H9 (cell line): ENCODE measurements around the gene MILR1. TPM values are rescaled to one million over a fixed set of nuclear protein-coding genes. Genes with fewer than 3 reads are reported as not detected.
A peak's percentile ranks its signal among the peaks of the same experiment; 100 is the strongest.

ENCODE experiments used
- DNase-seq: peaks from one replicate; pipeline ENCODE4 v3.0.0-alpha.2; 2017
- H2AFZ ChIP-seq: one replicate; pipeline ENCODE4 v1.6.1; 2013; ENCODE audit warnings: mild to moderate bottlenecking, low read length, control low read depth, moderate library complexity
- H2AK5ac ChIP-seq: 2 replicates; pipeline ENCODE4 v1.6.1; 2013; ENCODE audit warnings: low read length, control low read depth, mixed read lengths; ENCODE audit not compliant: insufficient read length
- H2BK120ac ChIP-seq: one replicate; pipeline ENCODE4 v1.6.1; 2013; ENCODE audit warnings: low read depth, mild to moderate bottlenecking, low read length, control low read depth, inconsistent platforms; ENCODE audit not compliant: poor library complexity, severe bottlenecking
- H2BK12ac ChIP-seq: 2 replicates; pipeline ENCODE4 v1.6.1; 2013; ENCODE audit warnings: low read length, control low read depth, mixed read lengths, low read depth; ENCODE audit not compliant: insufficient read length
- H2BK15ac ChIP-seq: 2 replicates; pipeline ENCODE4 v1.6.1; 2013; ENCODE audit warnings: low read depth, low read length, control low read depth
- H2BK20ac ChIP-seq: one replicate; pipeline ENCODE4 v1.6.1; 2013; ENCODE audit warnings: low read depth, mild to moderate bottlenecking, low read length, control low read depth, inconsistent platforms; ENCODE audit not compliant: poor library complexity, severe bottlenecking
- H2BK5ac ChIP-seq: 2 replicates; pipeline ENCODE4 v1.6.1; 2013; ENCODE audit warnings: low read length, control low read depth, mixed read lengths; ENCODE audit not compliant: insufficient read length
- H3K14ac ChIP-seq: 2 replicates; pipeline ENCODE4 v1.6.1; 2013; ENCODE audit warnings: low read length, control low read depth; ENCODE audit not compliant: insufficient read depth
- H3K18ac ChIP-seq: 2 replicates; pipeline ENCODE4 v1.6.1; 2013; ENCODE audit warnings: low read depth, mild to moderate bottlenecking, mixed read lengths, low read length, control low read depth; ENCODE audit not compliant: insufficient read length
- H3K23ac ChIP-seq: 2 replicates; pipeline ENCODE4 v1.6.1; 2013; ENCODE audit warnings: low read length, control low read depth, mixed read lengths, low read depth; ENCODE audit not compliant: insufficient read length
- H3K23me2 ChIP-seq: 2 replicates; pipeline ENCODE4 v1.6.1; 2013; ENCODE audit warnings: low read depth, mild to moderate bottlenecking, mixed read lengths, low read length, control low read depth; ENCODE audit not compliant: insufficient read length, poor library complexity, severe bottlenecking
- H3K27ac ChIP-seq: 2 replicates; pipeline ENCODE4 v1.5.1; 2013; ENCODE audit warnings: low read length, control low read depth, mixed read lengths, low read depth; ENCODE audit not compliant: insufficient read length
- H3K27me3 ChIP-seq: 2 replicates; pipeline ENCODE4 v1.6.1; 2013; ENCODE audit warnings: low read length, control low read depth, inconsistent platforms; ENCODE audit not compliant: insufficient read depth
- H3K4ac ChIP-seq: 2 replicates; pipeline ENCODE4 v1.6.1; 2013; ENCODE audit warnings: low read depth, mild to moderate bottlenecking, control low read depth, inconsistent platforms, low read length, moderate library complexity
- H3K4me1 ChIP-seq: 2 replicates; pipeline ENCODE4 v1.6.1; 2013; ENCODE audit warnings: low read length, control low read depth, inconsistent platforms; ENCODE audit not compliant: insufficient read depth
- H3K4me2 ChIP-seq: 2 replicates; pipeline ENCODE4 v1.6.1; 2013; ENCODE audit warnings: low read length, control low read depth, mixed read lengths; ENCODE audit not compliant: insufficient read length, insufficient read depth
- H3K56ac ChIP-seq: 2 replicates; pipeline ENCODE4 v1.6.1; 2013; ENCODE audit warnings: low read depth, mild to moderate bottlenecking, mixed read lengths, low read length, control low read depth; ENCODE audit not compliant: insufficient read length
- H3K79me1 ChIP-seq: 2 replicates; pipeline ENCODE4 v1.6.1; 2013; ENCODE audit warnings: low read depth, mild to moderate bottlenecking, moderate library complexity, low read length, control low read depth, inconsistent platforms; ENCODE audit not compliant: insufficient read depth, poor library complexity, severe bottlenecking
- H3K79me2 ChIP-seq: 2 replicates; pipeline ENCODE4 v1.6.1; 2013; ENCODE audit warnings: low read length, control low read depth, inconsistent platforms; ENCODE audit not compliant: insufficient read depth
- H3K9ac ChIP-seq: 2 replicates; pipeline ENCODE4 v1.6.1; 2013; ENCODE audit warnings: low read length, control low read depth, mixed read lengths; ENCODE audit not compliant: insufficient read length; ENCODE audit errors: extremely low read depth
- H3K9me3 ChIP-seq: one replicate; pipeline ENCODE4 v1.6.1; 2013; ENCODE audit warnings: low read depth, low read length, inconsistent platforms; ENCODE audit not compliant: control insufficient read depth
- H3T11ph ChIP-seq: one replicate; pipeline ENCODE4 v1.6.1; 2013; ENCODE audit warnings: mild to moderate bottlenecking, low read length, control low read depth, inconsistent platforms
- H4K20me1 ChIP-seq: one replicate; pipeline ENCODE4 v1.6.1; 2013; ENCODE audit not compliant: control insufficient read depth, insufficient read length, insufficient read depth
- H4K5ac ChIP-seq: 2 replicates; pipeline ENCODE4 v1.6.1; 2013; ENCODE audit warnings: low read depth, mild to moderate bottlenecking, mixed read lengths, low read length, control low read depth; ENCODE audit not compliant: insufficient read length
- H4K8ac ChIP-seq: replicated peaks from 2 replicates; pipeline ENCODE4 v1.6.1; 2013; ENCODE audit warnings: low read length, control low read depth, mixed read lengths, low read depth; ENCODE audit not compliant: insufficient read length
- H4K91ac ChIP-seq: 2 replicates; pipeline ENCODE4 v1.6.1; 2013; ENCODE audit warnings: low read depth, mild to moderate bottlenecking, moderate library complexity, mixed read lengths, low read length, control low read depth; ENCODE audit not compliant: insufficient read length
- H3K27ac Mint-ChIP-seq, 3 experiments: 2 replicates in 2 of 3; 3 replicates in 1 of 3; pipeline ENCODE4 v1.8.0; 2020 to 2021; ENCODE audit warnings: mixed read lengths in 3 of 3, mild to moderate bottlenecking in 1 of 3, moderate library complexity in 1 of 3
- H3K27me3 Mint-ChIP-seq: 2 replicates; pipeline ENCODE4 v1.8.0; 2021; ENCODE audit warnings: low read depth, mild to moderate bottlenecking, moderate library complexity, mixed read lengths
- H3K36me3 Mint-ChIP-seq, 3 experiments: 2 replicates in 2 of 3; 3 replicates in 1 of 3; pipeline ENCODE4 v1.8.0; 2020 to 2021; ENCODE audit warnings: low read depth in 3 of 3, mixed read lengths in 3 of 3; ENCODE audit not compliant: insufficient read depth in 1 of 3
- H3K4me1 Mint-ChIP-seq, 2 experiments: 2 replicates each; pipeline ENCODE4 v1.8.0; 2020; ENCODE audit warnings: mixed read lengths in 2 of 2
- H3K4me3 Mint-ChIP-seq, 2 experiments: 2 replicates in 1 of 2; 3 replicates in 1 of 2; pipeline ENCODE4 v1.8.0; 2020 to 2021; ENCODE audit warnings: mild to moderate bottlenecking in 2 of 2, mixed read lengths in 2 of 2, moderate library complexity in 1 of 2
- H3K9me3 Mint-ChIP-seq, 2 experiments: 2 replicates in 1 of 2; 3 replicates in 1 of 2; pipeline ENCODE4 v1.8.0; 2020; ENCODE audit warnings: mild to moderate bottlenecking in 2 of 2, mixed read lengths in 2 of 2, moderate library complexity in 1 of 2
- CTCF ChIP-seq: fragments of 200-600 bp; sonication (generic); conservative IDR thresholded peaks from 3 replicates; pipeline ENCODE4 v1.8.0; 2021; ENCODE audit warnings: antibody characterized with exemption, mild to moderate bottlenecking
- WGBS: extraction: QIAGEN DNeasy Blood & Tissue Kit; methylation state at CpG from one replicate; pipeline ENCODE4 v1.1.7; 2013; ENCODE audit warnings: missing lambda C conversion rate, low lambda C conversion rate, mixed read lengths; ENCODE audit not compliant: insufficient read length; ENCODE audit errors: extremely low coverage; 5-methylcytosine and 5-hydroxymethylcytosine counted together
- total RNA-seq: library from RNA; stranded (reverse); gene quantifications from 2 replicates; pipeline ENCODE4 v1.2.1, GENCODE V29; 2021

Gene MILR1
- total RNA-seq, 1 experiment from 2014 or later: not detected

GRCh38 chr17:64499805-64500486 is 51.0 kb downstream of the MILR1 start:
- H3K9ac ChIP-seq: no peak overlapping the region
- no peak overlapping the region for H4K91ac ChIP-seq
- no peak overlapping the region for H2AK5ac ChIP-seq
- H2BK12ac ChIP-seq: no peak overlapping the region
- H3K79me2 ChIP-seq: peaks cover 14% of the 10 kb centered on the region
- H2BK20ac ChIP-seq: no peak overlapping the region
- no peak overlapping the region for H3K27ac ChIP-seq
- no peak overlapping the region for H3K4ac ChIP-seq
- no peak overlapping the region for H3K18ac ChIP-seq
- no peaks in the 10 kb centered on the region for H3K27me3 ChIP-seq
- no peak overlapping the region for H2AFZ ChIP-seq
- H3K27me3 Mint-ChIP-seq: peaks cover 5% of the 10 kb centered on the region
- peak overlapping the region in 1 of 2 experiments; percentile 60; a peak in 3 of 5 replicates for H3K4me3 Mint-ChIP-seq
- DNase-seq: no peak
- H3K36me3 Mint-ChIP-seq: peaks cover 56 to 74% (median 65%) of the 10 kb centered on the region in 3 experiments
- no peak overlapping the region for H3K4me2 ChIP-seq
- H3K23ac ChIP-seq: no peak overlapping the region
- no peak overlapping the region for H4K8ac ChIP-seq
- H3K56ac ChIP-seq: no peak overlapping the region
- no peaks in the 10 kb centered on the region; a peak in 1 of 5 replicates for H3K9me3 Mint-ChIP-seq
- H4K20me1 ChIP-seq: no peaks in the 10 kb centered on the region
- no peak overlapping the region for H2BK5ac ChIP-seq
- H3K4me1 ChIP-seq: no peaks in the 10 kb centered on the region; the same call in 1 of the 2 replicates
- peaks cover 55 to 73% of the 10 kb centered on the region in 2 experiments for H3K4me1 Mint-ChIP-seq
- no peak overlapping the region for H2BK15ac ChIP-seq
- peaks cover 20% of the 10 kb centered on the region for H3K23me2 ChIP-seq
- H2BK120ac ChIP-seq: no peak overlapping the region
- H3K27ac Mint-ChIP-seq: peak overlapping the region in 1 of 3 experiments; percentile 84; a peak in 2 of 7 replicates
- no peak overlapping the region for H4K5ac ChIP-seq
- no peak overlapping the region for H3K14ac ChIP-seq
- peaks cover 6% of the 10 kb centered on the region for H3K79me1 ChIP-seq
- no peak for TF ChIP-seq CTCF
- no peaks in the 10 kb centered on the region for H3K9me3 ChIP-seq
- H3T11ph ChIP-seq: no peak overlapping the region
- no CpG with 5 or more reads among the region's 6 CpGs for WGBS
